K562 (cell line): Measurements from ENCODE around the gene VSIG1. TPM values are rescaled to one million over a fixed set of nuclear protein-coding genes. Genes with fewer than 3 reads are reported as not detected.

Source experiments
- BRD4 ChIP-seq: fragments of 200-600 bp; sonication (generic); IDR thresholded peaks from 2 replicates; pipeline ENCODE4 v1.6.1; 2017; ENCODE audit warnings: inconsistent platforms
- DIDO1 ChIP-seq: fragments of 450-650 bp; IDR thresholded peaks from 2 replicates; pipeline ENCODE4 v1.6.1; 2016; ENCODE audit warnings: low read depth, missing biosample characterization, missing genetic modification characterization
- HNRNPUL1 ChIP-seq: fragments of 200-400 bp; formaldehyde crosslinking; IDR thresholded peaks from 2 replicates; pipeline ENCODE4 v1.6.1; 2017; ENCODE audit warnings: low read length
- KDM5B ChIP-seq: fragments of 200-600 bp; sonication (generic); IDR thresholded peaks from 2 replicates; pipeline ENCODE4 v1.6.1; 2012; ENCODE audit warnings: low read depth, mild to moderate bottlenecking, moderate library complexity, low read length, control low read depth, inconsistent platforms; ENCODE audit not compliant: insufficient replicate concordance
- MCM3 ChIP-seq: fragments of 450-650 bp; IDR thresholded peaks from 2 replicates; pipeline ENCODE4 v1.6.1; 2016
- SMARCA5 ChIP-seq: fragments of 450-650 bp; IDR thresholded peaks from 2 replicates; pipeline ENCODE4 v1.6.1; 2016
- ZBTB17 ChIP-seq: fragments of 450-650 bp; formaldehyde crosslinking; IDR thresholded peaks from 2 replicates; pipeline ENCODE4 v1.4.0; 2020; ENCODE audit warnings: mild to moderate bottlenecking
- ZKSCAN3 ChIP-seq: fragments of 250-450 bp; sonication (Bioruptor Pico); IDR thresholded peaks from 2 replicates; pipeline ENCODE4 v1.4.0; 2020
- ZNF175 ChIP-seq: fragments of 200-800 bp; sonication (Bioruptor generic); IDR thresholded peaks from 2 replicates; pipeline ENCODE4 v1.6.1; 2016; ENCODE audit warnings: low read depth, mild to moderate bottlenecking, missing genetic modification characterization, missing compliant biosample characterization
- polyA plus RNA-seq, 8 experiments: library from polyadenylated mRNA; depleted of rRNA in 4 of 8; stranded (reverse) in 5 of 8; unstranded in 3 of 8; fragments of >200 nt; fragmentation: Nextera tagmentation in 2 of 8; fragmentation: Illumina TruSeq in 1 of 8; extraction: Ambion mirVana in 2 of 8; extraction: Trizol in 1 of 8; gene quantifications; 2 replicates each; pipeline versions ENCODE4 v1.2.1 to v1.2.3, GENCODE V29; 2011 to 2014; ENCODE audit warnings: inconsistent platforms in 1 of 8, missing spikeins in 1 of 8
- total RNA-seq, 7 experiments: library from RNA; depleted of rRNA in 6 of 7; stranded (reverse); fragments of >200 nt in 6 of 7; fragmentation: Illumina TruSeq in 2 of 7; extraction: Trizol in 2 of 7; gene quantifications; 2 replicates each; pipeline versions ENCODE4 v1.2.1 to v1.2.3, GENCODE V29; 2011 to 2021; ENCODE audit warnings: low replicate concordance in 1 of 7
- TF ChIP-seq, protein P1 (sequence below): fragments of 450-650 bp; IDR thresholded peaks from 2 replicates; pipeline ENCODE4 v1.6.1; 2016; ENCODE audit warnings: missing biosample characterization, missing genetic modification characterization
- TF ChIP-seq, protein P2 (sequence below): IDR thresholded peaks from 3 replicates; pipeline ENCODE4 v1.6.1; 2011; ENCODE audit warnings: borderline replicate concordance, mild to moderate bottlenecking, moderate library complexity; ENCODE audit not compliant: insufficient read length; ENCODE audit errors: extremely low read depth
- TF ChIP-seq, protein P3 (sequence below): fragments of 450-650 bp; IDR thresholded peaks from 2 replicates; pipeline ENCODE4 v1.6.1; 2016; ENCODE audit warnings: low read depth
- TF ChIP-seq, protein P4 (sequence below): fragments of 250-450 bp; sonication (Bioruptor Pico); IDR thresholded peaks from 2 replicates; pipeline ENCODE4 v1.6.1; 2021; ENCODE audit warnings: mild to moderate bottlenecking

Gene VSIG1
- total and polyA plus RNA-seq, 9 of the 15 experiments (the other 6 are each of a cell fraction or from before 2014, with no cell fraction given) = not detected

DNA sequence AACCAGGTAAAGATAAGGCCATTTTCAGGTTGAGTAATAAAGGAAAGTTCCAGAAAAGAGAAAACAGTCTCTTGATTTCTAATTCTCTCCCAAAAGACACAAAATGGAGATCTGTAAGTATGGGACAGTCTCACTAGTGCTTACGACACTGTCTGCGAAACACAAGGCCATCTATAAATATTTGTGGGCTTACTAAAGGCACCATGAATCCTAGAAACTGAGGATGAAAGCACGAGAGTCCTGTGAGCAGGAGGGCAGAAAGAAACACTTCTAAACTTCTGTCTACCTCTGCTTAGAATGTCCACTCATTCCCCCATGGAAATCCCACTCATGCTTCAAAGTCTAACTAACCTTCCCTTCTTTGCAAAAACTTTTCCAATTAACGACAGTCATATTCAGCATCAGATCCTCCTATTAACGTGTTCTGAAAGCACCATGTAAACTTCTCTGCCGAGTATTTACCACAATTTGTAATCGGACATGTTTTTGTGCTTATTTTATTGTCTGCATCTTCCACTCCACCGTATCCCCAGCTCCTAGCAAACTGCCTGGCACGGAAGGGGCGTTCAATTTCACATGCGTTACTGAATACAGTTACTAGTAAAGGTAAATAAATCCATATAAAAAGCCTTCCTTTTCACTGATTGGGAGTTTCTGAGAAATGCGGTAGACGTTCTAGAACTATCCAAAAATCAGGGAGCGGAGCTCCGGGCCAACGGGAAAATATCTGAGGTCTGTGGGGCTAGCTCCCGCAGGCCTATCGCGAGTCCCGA, 45.8 kb downstream of the VSIG1 start (continued):
- peak; percentile 47 for TF ChIP-seq KDM5B
- no peak for TF ChIP-seq ZBTB17
- TF ChIP-seq, protein P1, sequence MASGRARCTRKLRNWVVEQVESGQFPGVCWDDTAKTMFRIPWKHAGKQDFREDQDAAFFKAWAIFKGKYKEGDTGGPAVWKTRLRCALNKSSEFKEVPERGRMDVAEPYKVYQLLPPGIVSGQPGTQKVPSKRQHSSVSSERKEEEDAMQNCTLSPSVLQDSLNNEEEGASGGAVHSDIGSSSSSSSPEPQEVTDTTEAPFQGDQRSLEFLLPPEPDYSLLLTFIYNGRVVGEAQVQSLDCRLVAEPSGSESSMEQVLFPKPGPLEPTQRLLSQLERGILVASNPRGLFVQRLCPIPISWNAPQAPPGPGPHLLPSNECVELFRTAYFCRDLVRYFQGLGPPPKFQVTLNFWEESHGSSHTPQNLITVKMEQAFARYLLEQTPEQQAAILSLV (tag) = no peak
- TF ChIP-seq DIDO1 (tag) = no peak
- TF ChIP-seq, protein P2, sequence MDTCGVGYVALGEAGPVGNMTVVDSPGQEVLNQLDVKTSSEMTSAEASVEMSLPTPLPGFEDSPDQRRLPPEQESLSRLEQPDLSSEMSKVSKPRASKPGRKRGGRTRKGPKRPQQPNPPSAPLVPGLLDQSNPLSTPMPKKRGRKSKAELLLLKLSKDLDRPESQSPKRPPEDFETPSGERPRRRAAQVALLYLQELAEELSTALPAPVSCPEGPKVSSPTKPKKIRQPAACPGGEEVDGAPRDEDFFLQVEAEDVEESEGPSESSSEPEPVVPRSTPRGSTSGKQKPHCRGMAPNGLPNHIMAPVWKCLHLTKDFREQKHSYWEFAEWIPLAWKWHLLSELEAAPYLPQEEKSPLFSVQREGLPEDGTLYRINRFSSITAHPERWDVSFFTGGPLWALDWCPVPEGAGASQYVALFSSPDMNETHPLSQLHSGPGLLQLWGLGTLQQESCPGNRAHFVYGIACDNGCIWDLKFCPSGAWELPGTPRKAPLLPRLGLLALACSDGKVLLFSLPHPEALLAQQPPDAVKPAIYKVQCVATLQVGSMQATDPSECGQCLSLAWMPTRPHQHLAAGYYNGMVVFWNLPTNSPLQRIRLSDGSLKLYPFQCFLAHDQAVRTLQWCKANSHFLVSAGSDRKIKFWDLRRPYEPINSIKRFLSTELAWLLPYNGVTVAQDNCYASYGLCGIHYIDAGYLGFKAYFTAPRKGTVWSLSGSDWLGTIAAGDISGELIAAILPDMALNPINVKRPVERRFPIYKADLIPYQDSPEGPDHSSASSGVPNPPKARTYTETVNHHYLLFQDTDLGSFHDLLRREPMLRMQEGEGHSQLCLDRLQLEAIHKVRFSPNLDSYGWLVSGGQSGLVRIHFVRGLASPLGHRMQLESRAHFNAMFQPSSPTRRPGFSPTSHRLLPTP = no peak
- TF ChIP-seq, protein P3, sequence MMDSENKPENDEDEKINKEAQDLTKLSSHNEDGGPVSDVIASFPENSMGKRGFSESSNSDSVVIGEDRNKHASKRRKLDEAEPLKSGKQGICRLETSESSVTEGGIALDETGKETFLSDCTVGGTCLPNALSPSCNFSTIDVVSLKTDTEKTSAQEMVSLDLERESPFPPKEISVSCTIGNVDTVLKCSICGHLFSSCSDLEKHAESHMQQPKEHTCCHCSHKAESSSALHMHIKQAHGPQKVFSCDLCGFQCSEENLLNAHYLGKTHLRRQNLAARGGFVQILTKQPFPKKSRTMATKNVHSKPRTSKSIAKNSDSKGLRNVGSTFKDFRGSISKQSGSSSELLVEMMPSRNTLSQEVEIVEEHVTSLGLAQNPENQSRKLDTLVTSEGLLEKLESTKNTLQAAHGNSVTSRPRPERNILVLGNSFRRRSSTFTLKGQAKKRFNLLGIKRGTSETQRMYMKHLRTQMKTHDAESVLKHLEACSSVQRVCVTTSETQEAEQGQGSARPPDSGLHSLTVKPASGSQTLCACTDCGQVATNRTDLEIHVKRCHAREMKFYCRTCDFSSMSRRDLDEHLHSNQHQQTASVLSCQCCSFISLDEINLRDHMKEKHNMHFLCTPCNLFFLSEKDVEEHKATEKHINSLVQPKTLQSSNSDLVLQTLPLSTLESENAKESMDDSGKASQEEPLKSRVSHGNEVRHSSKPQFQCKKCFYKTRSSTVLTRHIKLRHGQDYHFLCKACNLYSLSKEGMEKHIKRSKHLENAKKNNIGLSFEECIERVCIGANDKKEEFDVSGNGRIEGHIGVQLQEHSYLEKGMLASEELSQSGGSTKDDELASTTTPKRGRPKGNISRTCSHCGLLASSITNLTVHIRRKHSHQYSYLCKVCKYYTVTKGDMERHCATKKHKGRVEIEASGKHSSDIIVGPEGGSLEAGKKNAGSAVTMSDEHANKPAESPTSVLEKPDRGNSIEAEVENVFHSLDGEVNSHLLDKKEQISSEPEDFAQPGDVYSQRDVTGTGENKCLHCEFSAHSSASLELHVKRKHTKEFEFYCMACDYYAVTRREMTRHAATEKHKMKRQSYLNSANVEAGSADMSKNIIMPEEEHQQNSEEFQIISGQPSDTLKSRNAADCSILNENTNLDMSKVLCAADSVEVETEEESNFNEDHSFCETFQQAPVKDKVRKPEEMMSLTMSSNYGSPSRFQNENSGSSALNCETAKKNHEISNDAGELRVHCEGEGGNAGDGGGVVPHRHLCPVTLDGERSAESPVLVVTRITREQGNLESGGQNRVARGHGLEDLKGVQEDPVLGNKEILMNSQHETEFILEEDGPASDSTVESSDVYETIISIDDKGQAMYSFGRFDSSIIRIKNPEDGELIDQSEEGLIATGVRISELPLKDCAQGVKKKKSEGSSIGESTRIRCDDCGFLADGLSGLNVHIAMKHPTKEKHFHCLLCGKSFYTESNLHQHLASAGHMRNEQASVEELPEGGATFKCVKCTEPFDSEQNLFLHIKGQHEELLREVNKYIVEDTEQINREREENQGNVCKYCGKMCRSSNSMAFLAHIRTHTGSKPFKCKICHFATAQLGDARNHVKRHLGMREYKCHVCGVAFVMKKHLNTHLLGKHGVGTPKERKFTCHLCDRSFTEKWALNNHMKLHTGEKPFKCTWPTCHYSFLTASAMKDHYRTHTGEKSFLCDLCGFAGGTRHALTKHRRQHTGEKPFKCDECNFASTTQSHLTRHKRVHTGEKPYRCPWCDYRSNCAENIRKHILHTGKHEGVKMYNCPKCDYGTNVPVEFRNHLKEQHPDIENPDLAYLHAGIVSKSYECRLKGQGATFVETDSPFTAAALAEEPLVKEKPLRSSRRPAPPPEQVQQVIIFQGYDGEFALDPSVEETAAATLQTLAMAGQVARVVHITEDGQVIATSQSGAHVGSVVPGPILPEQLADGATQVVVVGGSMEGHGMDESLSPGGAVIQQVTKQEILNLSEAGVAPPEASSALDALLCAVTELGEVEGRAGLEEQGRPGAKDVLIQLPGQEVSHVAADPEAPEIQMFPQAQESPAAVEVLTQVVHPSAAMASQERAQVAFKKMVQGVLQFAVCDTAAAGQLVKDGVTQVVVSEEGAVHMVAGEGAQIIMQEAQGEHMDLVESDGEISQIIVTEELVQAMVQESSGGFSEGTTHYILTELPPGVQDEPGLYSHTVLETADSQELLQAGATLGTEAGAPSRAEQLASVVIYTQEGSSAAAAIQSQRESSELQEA = no peak
- TF ChIP-seq BRD4 = 0 out of 2 replicates have a peak, but pooled peaks have one; percentile 57
- no peak for TF ChIP-seq SMARCA5
- TF ChIP-seq MCM3 = no peak
- TF ChIP-seq, protein P4, sequence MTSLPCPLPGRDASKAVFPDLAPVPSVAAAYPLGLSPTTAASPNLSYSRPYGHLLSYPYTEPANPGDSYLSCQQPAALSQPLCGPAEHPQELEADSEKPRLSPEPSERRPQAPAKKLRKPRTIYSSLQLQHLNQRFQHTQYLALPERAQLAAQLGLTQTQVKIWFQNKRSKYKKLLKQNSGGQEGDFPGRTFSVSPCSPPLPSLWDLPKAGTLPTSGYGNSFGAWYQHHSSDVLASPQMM (CRISPR knock-in tag) = no peak
- TF ChIP-seq ZNF175 (CRISPR knock-in tag) = no peak
- TF ChIP-seq HNRNPUL1 = no peak
- TF ChIP-seq ZKSCAN3 (CRISPR knock-in tag) = no peak
